Right ventricle myocardium inferior (tissue), 1 donor: ENCODE measurements around the gene EPS8. TPM values are rescaled to one million over a fixed set of nuclear protein-coding genes. Genes with fewer than 3 reads are reported as not detected.
"Not testable (repeated sequence)": the region's sequence is repeated elsewhere in the genome, so short reads cannot be mapped to it uniquely, and the experiment has no call there.

Experiments used
- ATAC-seq: fragments of 200-7000 bp; cut with Tn5 transposase; one replicate; pipeline ENCODE4 v1.9.1; 2020; ENCODE audit warnings: mild to moderate bottlenecking, moderate library complexity
- DNase-seq: peaks from one replicate; pipeline ENCODE4 v3.0.0; 2021; ENCODE audit errors: missing footprints
- intact Hi-C: fragments of 100-400 bp; cut with DNase I; formaldehyde crosslinking; loops from one replicate; pipeline ENCODE4 v1.11.0; 2022
- total RNA-seq: library from RNA; stranded (reverse); fragmentation: NEBNext Ultra II Directional; extraction: Animal tissue kit (Norgen Biotek cat#: 25700); gene quantifications from one replicate; pipeline ENCODE4 v1.2.1, GENCODE V29; 2021
- donor health status: DM: no; HTN: yes; CAD: no; lungs with severe emphysema.

Gene EPS8
- total RNA-seq, 1 donor from 2014 or later: 20.7 TPM

GRCh38 chr12:15636060-15636890, 152.9 kb downstream of the EPS8 start:
- DNase-seq: no peak
- no peak for ATAC-seq
- intact Hi-C loops: no loop called here

- DNase-seq: no peak
- intact Hi-C loops: no loop called here
- ATAC-seq: peak; percentile 24
These were observed 155.0 kb downstream of the EPS8 start for GRCh38 chr12:15634010-15634683.

- intact Hi-C loops: no loop called here
- ATAC-seq (no peak), DNase-seq (no peak)
These were observed 156.0 kb downstream of the EPS8 start for GRCh38 chr12:15633201-15633600.

GRCh38 chr12:15632708-15633107, 156.5 kb downstream of the EPS8 start:
- intact Hi-C loops: no loop called here
- DNase-seq (no peak), ATAC-seq (no peak)

GRCh38 chr12:15631007-15631715, 158.0 kb downstream of the EPS8 start:
- intact Hi-C loops: no loop called here
- ATAC-seq (no peak), DNase-seq (no peak)

- intact Hi-C loops: loop anchor here (5.0 kb wide), 1 partner anchor 158 kb away; the partner anchor contains the start of gene EPS8
- DNase-seq (no peak), ATAC-seq (no peak)
These were observed 159.4 kb downstream of the EPS8 start for GRCh38 chr12:15629761-15630160.

- ATAC-seq: peak; percentile 98
- intact Hi-C loops: loop anchor here (5.0 kb wide), 1 partner anchor 158 kb away; the partner anchor contains the start of gene EPS8
- DNase-seq: no peak
These were observed 160.1 kb downstream of the EPS8 start for GRCh38 chr12:15629108-15629507.

- intact Hi-C loops: loop anchor here (5.0 kb wide), 1 partner anchor 159 kb away; the partner anchor contains the start of gene EPS8
- peak; percentile 32 for ATAC-seq
- no peak for DNase-seq
These were observed 160.9 kb downstream of the EPS8 start for GRCh38 chr12:15627995-15628945.

GRCh38 chr12:15625075-15625474, 164.1 kb downstream of the EPS8 start:
- DNase-seq (no peak), ATAC-seq (no peak)
- intact Hi-C loops: loop anchor here (2.0 to 5.0 kb wide), 2 partner anchors 28 to 162 kb away; partner anchors contain the start of gene EPS8

GRCh38 chr12:15620741-15621539, 168.2 kb downstream of the EPS8 start:
- DNase-seq (no peak), ATAC-seq (no peak)
- intact Hi-C loops: no loop called here

- intact Hi-C loops, DNase-seq, ATAC-seq: not testable (repeated sequence)
These were observed 172.7 kb downstream of the EPS8 start for GRCh38 chr12:15616495-15616894.

GRCh38 chr12:15613981-15614380, 175.2 kb downstream of the EPS8 start:
- no peak for DNase-seq
- intact Hi-C loops: no loop called here
- ATAC-seq: no peak

GRCh38 chr12:15608941-15609340, 180.2 kb downstream of the EPS8 start:
- ATAC-seq (no peak), DNase-seq (no peak)
- intact Hi-C loops: no loop called here

GRCh38 chr12:15608406-15608805, 180.8 kb downstream of the EPS8 start:
- ATAC-seq: no peak
- intact Hi-C loops: no loop called here
- no peak for DNase-seq

- intact Hi-C loops: no loop called here
- no peak for DNase-seq
- ATAC-seq: no peak
These were observed 183.2 kb downstream of the EPS8 start for GRCh38 chr12:15605881-15606590.

GRCh38 chr12:15603474-15604085, 185.6 kb downstream of the EPS8 start:
- DNase-seq (no peak), ATAC-seq (no peak)
- intact Hi-C loops: no loop called here
